Measurements from ENCODE around the gene GSTM3.
"Not testable (repeated sequence)": the region's sequence is repeated elsewhere in the genome, so short reads cannot be mapped to it uniquely, and the experiment has no call there.

Gene GSTM3

GRCh38 chr1:109716121-109716520, 24.7 kb downstream of the GSTM3 start:
- no peak for TF ChIP-seq CTCF (IDR thresholded peaks at IDR 0.05)
- Mint-ChIP-seq H3K9me3 (no peaks in the 10 kb centered on the region), H3K4me1 (peaks cover 7% of the 10 kb centered on the region), H3K27me3 (ENCODE audit: low read depth, poor library complexity) (peaks cover 20% of the 10 kb centered on the region), H3K36me3 (ENCODE audit: low read depth) (no peaks in the 10 kb centered on the region), H3K4me3 (no peak overlapping the region), H3K27ac (no peak overlapping the region)
- DNase-seq = no peak

- H3K36me3 Mint-ChIP-seq (ENCODE audit: low read depth) = no peaks in the 10 kb centered on the region
- peaks cover 4% of the 10 kb centered on the region for H3K9me3 Mint-ChIP-seq
- no peak for DNase-seq
- H3K4me1 Mint-ChIP-seq = peaks cover 7% of the 10 kb centered on the region
- H3K4me3 Mint-ChIP-seq = no peak overlapping the region
- TF ChIP-seq CTCF (IDR thresholded peaks at IDR 0.05) = no peak
- H3K27me3 Mint-ChIP-seq (ENCODE audit: low read depth, poor library complexity) = peaks cover 20% of the 10 kb centered on the region
- no peak overlapping the region for H3K27ac Mint-ChIP-seq
Observed at GRCh38 chr1:109714661-109715372, 26.0 kb downstream of the GSTM3 start.

GRCh38 chr1:109713636-109714035, 27.2 kb downstream of the GSTM3 start:
- H3K9me3 Mint-ChIP-seq = peaks cover 14% of the 10 kb centered on the region
- H3K27ac Mint-ChIP-seq = no peak overlapping the region
- H3K36me3 Mint-ChIP-seq (ENCODE audit: low read depth) = peaks cover 9% of the 10 kb centered on the region
- peaks cover 7% of the 10 kb centered on the region for H3K4me1 Mint-ChIP-seq
- no peak overlapping the region for H3K4me3 Mint-ChIP-seq
- no peak for DNase-seq
- no peak for TF ChIP-seq CTCF (IDR thresholded peaks at IDR 0.05)
- H3K27me3 Mint-ChIP-seq (ENCODE audit: low read depth, poor library complexity) = peaks cover 20% of the 10 kb centered on the region

- Mint-ChIP-seq H3K27ac (no peak overlapping the region), H3K27me3 (ENCODE audit: low read depth, poor library complexity) (peaks cover 16% of the 10 kb centered on the region), H3K4me3 (no peak overlapping the region), H3K36me3 (ENCODE audit: low read depth) (peaks cover 17% of the 10 kb centered on the region), H3K4me1 (peaks cover 7% of the 10 kb centered on the region), H3K9me3 (peaks cover 26% of the 10 kb centered on the region)
- no peak for TF ChIP-seq CTCF (IDR thresholded peaks at IDR 0.05)
- DNase-seq = no peak
Observed at GRCh38 chr1:109712321-109712864, 28.4 kb downstream of the GSTM3 start.

GRCh38 chr1:109711593-109712320, 29.1 kb downstream of the GSTM3 start, which contains the start of gene GSTM5:
TSS of gene GSTM5 (plus strand) at chr1:109712251. CDS start at chr1:109712313, 62 bp downstream.
- not testable (repeated sequence) for H3K27ac Mint-ChIP-seq, H3K4me3 Mint-ChIP-seq, H3K4me1 Mint-ChIP-seq, DNase-seq
- Mint-ChIP-seq H3K27me3 (ENCODE audit: low read depth, poor library complexity) (peaks cover 16% of the 10 kb centered on the region), H3K36me3 (ENCODE audit: low read depth) (peaks cover 17% of the 10 kb centered on the region), H3K9me3 (peaks cover 32% of the 10 kb centered on the region)

- H3K4me1 Mint-ChIP-seq, H3K27ac Mint-ChIP-seq, H3K4me3 Mint-ChIP-seq, DNase-seq: not testable (repeated sequence)
- H3K9me3 Mint-ChIP-seq = peaks cover 32% of the 10 kb centered on the region
- H3K36me3 Mint-ChIP-seq (ENCODE audit: low read depth) = peaks cover 17% of the 10 kb centered on the region
- H3K27me3 Mint-ChIP-seq (ENCODE audit: low read depth, poor library complexity) = peaks cover 15% of the 10 kb centered on the region
Observed at GRCh38 chr1:109709822-109710221, 31.0 kb downstream of the GSTM3 start.

- not testable (repeated sequence) for DNase-seq; H3K4me3 Mint-ChIP-seq; H3K4me1 Mint-ChIP-seq; H3K27me3 Mint-ChIP-seq (ENCODE audit: low read depth, poor library complexity); H3K27ac Mint-ChIP-seq
- Mint-ChIP-seq H3K36me3 (ENCODE audit: low read depth) (peaks cover 25% of the 10 kb centered on the region), H3K9me3 (peaks cover 40% of the 10 kb centered on the region)
Observed at GRCh38 chr1:109708949-109709348, 31.9 kb downstream of the GSTM3 start.

Data from nephron progenitor cell (in vitro differentiated cells).